ENCODE data around the gene OOSP3.

DNA sequence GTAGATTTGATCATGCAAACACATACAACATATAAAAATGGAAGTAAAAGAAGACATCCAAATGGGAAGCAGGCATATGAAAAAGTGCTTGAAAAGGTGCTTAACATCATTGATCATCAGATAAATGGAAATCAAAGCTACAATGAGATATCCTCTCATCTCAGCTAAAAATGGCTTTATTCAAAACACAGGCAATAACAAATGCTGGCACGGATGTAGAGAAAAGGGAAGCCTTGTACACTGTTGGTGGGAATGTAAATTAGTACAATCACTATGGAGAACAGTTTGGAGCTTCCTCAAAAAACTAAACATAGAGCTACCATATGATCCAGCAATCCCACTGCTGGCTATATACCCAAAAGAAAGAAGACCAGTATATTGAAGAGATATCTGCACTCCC is 11.7 kb upstream of the OOSP3 start:
- TF ChIP-seq, protein P1, sequence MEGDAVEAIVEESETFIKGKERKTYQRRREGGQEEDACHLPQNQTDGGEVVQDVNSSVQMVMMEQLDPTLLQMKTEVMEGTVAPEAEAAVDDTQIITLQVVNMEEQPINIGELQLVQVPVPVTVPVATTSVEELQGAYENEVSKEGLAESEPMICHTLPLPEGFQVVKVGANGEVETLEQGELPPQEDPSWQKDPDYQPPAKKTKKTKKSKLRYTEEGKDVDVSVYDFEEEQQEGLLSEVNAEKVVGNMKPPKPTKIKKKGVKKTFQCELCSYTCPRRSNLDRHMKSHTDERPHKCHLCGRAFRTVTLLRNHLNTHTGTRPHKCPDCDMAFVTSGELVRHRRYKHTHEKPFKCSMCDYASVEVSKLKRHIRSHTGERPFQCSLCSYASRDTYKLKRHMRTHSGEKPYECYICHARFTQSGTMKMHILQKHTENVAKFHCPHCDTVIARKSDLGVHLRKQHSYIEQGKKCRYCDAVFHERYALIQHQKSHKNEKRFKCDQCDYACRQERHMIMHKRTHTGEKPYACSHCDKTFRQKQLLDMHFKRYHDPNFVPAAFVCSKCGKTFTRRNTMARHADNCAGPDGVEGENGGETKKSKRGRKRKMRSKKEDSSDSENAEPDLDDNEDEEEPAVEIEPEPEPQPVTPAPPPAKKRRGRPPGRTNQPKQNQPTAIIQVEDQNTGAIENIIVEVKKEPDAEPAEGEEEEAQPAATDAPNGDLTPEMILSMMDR (IDR thresholded peaks at IDR 0.05), result no peak
- no peak for TF ChIP-seq POLR2A (IDR thresholded peaks at IDR 0.05)
